Smooth muscle cell (in vitro differentiated cells): ENCODE results near the gene MTCP1. TPM values are rescaled to one million over a fixed set of nuclear protein-coding genes. Genes with fewer than 3 reads are reported as not detected.

Experiments
- DNase-seq: peaks from one replicate; lab custom pipeline; 2025; ENCODE audit not compliant: unreplicated experiment; lab: John Stamatoyannopoulos, UW
- H2AFZ ChIP-seq: fragments of 200-600 bp; sonication (generic); 2 replicates; pipeline ENCODE4 v1.6.0; 2016; ENCODE audit warnings: antibody characterized with exemption, low read depth, mild to moderate bottlenecking
- H3F3A ChIP-seq: fragments of 200-600 bp; sonication (generic); 2 replicates; pipeline ENCODE4 v1.6.0; 2017; ENCODE audit warnings: antibody characterized with exemption, low read depth
- H3K27ac ChIP-seq: fragments of 200-600 bp; sonication (generic); 2 replicates; pipeline ENCODE4 v1.5.1; 2016; ENCODE audit warnings: low read depth, mild to moderate bottlenecking
- H3K27me3 ChIP-seq: fragments of 200-600 bp; sonication (generic); 2 replicates; pipeline ENCODE4 v1.6.1; 2016; ENCODE audit warnings: low read depth, mild to moderate bottlenecking
- H3K36me3 ChIP-seq: fragments of 200-600 bp; sonication (generic); 2 replicates; pipeline ENCODE4 v1.5.1; 2016; ENCODE audit warnings: low read depth
- H3K4me1 ChIP-seq: fragments of 200-600 bp; sonication (generic); 2 replicates; pipeline ENCODE4 v1.5.1; 2016; ENCODE audit warnings: low read depth
- H3K4me2 ChIP-seq: fragments of 200-600 bp; sonication (generic); 2 replicates; pipeline ENCODE4 v1.6.0; 2016; ENCODE audit warnings: mild to moderate bottlenecking
- H3K4me3 ChIP-seq: fragments of 200-600 bp; sonication (generic); 2 replicates; pipeline ENCODE4 v1.5.1; 2016; ENCODE audit warnings: mild to moderate bottlenecking
- H3K79me2 ChIP-seq: fragments of 200-600 bp; sonication (generic); 2 replicates; pipeline ENCODE4 v1.6.0; 2016; ENCODE audit warnings: low read depth, mild to moderate bottlenecking
- H3K9ac ChIP-seq: fragments of 200-600 bp; sonication (generic); 2 replicates; pipeline ENCODE4 v1.6.0; 2016; ENCODE audit warnings: low read depth
- H3K9me3 ChIP-seq: fragments of 200-600 bp; sonication (generic); replicated peaks from 2 replicates; pipeline ENCODE4 v1.5.1; 2016; ENCODE audit warnings: low read depth
- H4K20me1 ChIP-seq: fragments of 200-600 bp; sonication (generic); 2 replicates; pipeline ENCODE4 v1.6.0; 2016; ENCODE audit warnings: low read depth
- WGBS: methylation state at CpG from one replicate; pipeline ENCODE4 v1.1.7; 2016; ENCODE audit warnings: low lambda C conversion rate; 5-methylcytosine and 5-hydroxymethylcytosine counted together
- polyA plus RNA-seq: library from polyadenylated mRNA; unstranded; fragments of >200 nt; fragmentation: Nextera tagmentation; extraction: Ambion mirVana; gene quantifications from 2 replicates; pipeline ENCODE4 v1.2.1, GENCODE V29; 2016
- total RNA-seq: library from RNA; depleted of rRNA; stranded (reverse); fragments of >200 nt; gene quantifications from 2 replicates; pipeline ENCODE4 v1.2.3, GENCODE V29; 2014
- TF ChIP-seq, protein P1 (sequence below): fragments of 200-600 bp; sonication (generic); IDR thresholded peaks from 2 replicates; pipeline ENCODE4 v1.5.1; 2017; ENCODE audit warnings: borderline replicate concordance, mild to moderate bottlenecking, antibody characterized with exemption; ENCODE audit not compliant: insufficient read depth, poor library complexity, severe bottlenecking

MTCP1 gene
- total and polyA plus RNA-seq, 2 experiments from 2014 or later: 0.40 to 20.2 TPM

DNA sequence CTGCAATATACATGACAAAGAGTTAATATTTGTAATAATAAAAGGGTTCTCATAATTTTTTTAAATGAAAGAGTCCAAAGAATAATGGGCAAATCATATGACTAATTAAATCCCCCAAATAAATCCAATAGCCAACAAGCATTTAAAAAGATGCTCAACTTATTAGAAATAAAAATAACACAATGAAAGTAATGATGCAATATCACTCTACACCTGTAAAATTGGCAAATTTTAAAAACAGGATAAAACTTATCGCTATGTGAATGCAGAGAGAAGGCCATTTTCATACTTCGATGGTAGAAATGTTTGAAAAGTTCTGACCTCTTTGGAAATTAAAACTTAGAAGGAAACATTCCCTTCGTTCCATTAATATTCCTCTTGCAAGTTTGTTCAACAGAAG lies 50.3 kb downstream of the MTCP1 start:
- no peak overlapping the region for H3K9ac ChIP-seq
- H3K4me2 ChIP-seq: no peak overlapping the region
- H3K4me3 ChIP-seq: no peak overlapping the region
- TF ChIP-seq, protein P1, sequence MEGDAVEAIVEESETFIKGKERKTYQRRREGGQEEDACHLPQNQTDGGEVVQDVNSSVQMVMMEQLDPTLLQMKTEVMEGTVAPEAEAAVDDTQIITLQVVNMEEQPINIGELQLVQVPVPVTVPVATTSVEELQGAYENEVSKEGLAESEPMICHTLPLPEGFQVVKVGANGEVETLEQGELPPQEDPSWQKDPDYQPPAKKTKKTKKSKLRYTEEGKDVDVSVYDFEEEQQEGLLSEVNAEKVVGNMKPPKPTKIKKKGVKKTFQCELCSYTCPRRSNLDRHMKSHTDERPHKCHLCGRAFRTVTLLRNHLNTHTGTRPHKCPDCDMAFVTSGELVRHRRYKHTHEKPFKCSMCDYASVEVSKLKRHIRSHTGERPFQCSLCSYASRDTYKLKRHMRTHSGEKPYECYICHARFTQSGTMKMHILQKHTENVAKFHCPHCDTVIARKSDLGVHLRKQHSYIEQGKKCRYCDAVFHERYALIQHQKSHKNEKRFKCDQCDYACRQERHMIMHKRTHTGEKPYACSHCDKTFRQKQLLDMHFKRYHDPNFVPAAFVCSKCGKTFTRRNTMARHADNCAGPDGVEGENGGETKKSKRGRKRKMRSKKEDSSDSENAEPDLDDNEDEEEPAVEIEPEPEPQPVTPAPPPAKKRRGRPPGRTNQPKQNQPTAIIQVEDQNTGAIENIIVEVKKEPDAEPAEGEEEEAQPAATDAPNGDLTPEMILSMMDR: no peak
- no peaks in the 10 kb centered on the region for H3K27me3 ChIP-seq
- H3K4me1 ChIP-seq: no peaks in the 10 kb centered on the region
- H3K36me3 ChIP-seq: no peaks in the 10 kb centered on the region
- WGBS: 70% methylated on average over 3 of the region's 3 CpGs
- no peaks in the 10 kb centered on the region for H3K9me3 ChIP-seq
- DNase-seq: no peak
- no peak overlapping the region for H2AFZ ChIP-seq
- H4K20me1 ChIP-seq: no peaks in the 10 kb centered on the region
- H3K27ac ChIP-seq: no peak overlapping the region
- H3F3A ChIP-seq: no peaks in the 10 kb centered on the region
- no peaks in the 10 kb centered on the region for H3K79me2 ChIP-seq

Other genes starting within 250 kb of the MTCP1 start
- gene SMIM9, start 236.5 kb downstream of the MTCP1 start, total RNA-seq: not detected in 2 replicates
- not detected in 2 replicates for gene SMIM9, start 236.5 kb downstream of the MTCP1 start, polyA plus RNA-seq
- 4.8 and 7.5 TPM in 2 replicates for gene F8A1, start 184.8 kb downstream of the MTCP1 start, total RNA-seq
- 38.2 and 49.6 TPM in 2 replicates for gene F8A1, start 184.8 kb downstream of the MTCP1 start, polyA plus RNA-seq
- 2.2 and 3.3 TPM in 2 replicates for gene F8, start 48.4 kb downstream of the MTCP1 start, total RNA-seq
- gene F8, start 48.4 kb downstream of the MTCP1 start, polyA plus RNA-seq: 0.79 and 1.9 TPM in 2 replicates
- gene FUNDC2, start 44.3 kb downstream of the MTCP1 start, total RNA-seq: 38.3 and 52.3 TPM in 2 replicates
- 98.2 and 103 TPM in 2 replicates for gene FUNDC2, start 44.3 kb downstream of the MTCP1 start, polyA plus RNA-seq
- gene CMC4, start within 50 bp of the MTCP1 start, total RNA-seq: 14.4 and 24.5 TPM in 2 replicates
- 14.3 and 21.2 TPM in 2 replicates for gene CMC4, start within 50 bp of the MTCP1 start, polyA plus RNA-seq
- 9.6 and 10.6 TPM in 2 replicates for gene BRCC3, start 372 bp upstream of the MTCP1 start, total RNA-seq
- 13.4 and 14.4 TPM in 2 replicates for gene BRCC3, start 372 bp upstream of the MTCP1 start, polyA plus RNA-seq
- 70.6 and 83.0 TPM in 2 replicates for gene VBP1, start 145.3 kb upstream of the MTCP1 start, total RNA-seq
- 55.8 and 63.3 TPM in 2 replicates for gene VBP1, start 145.3 kb upstream of the MTCP1 start, polyA plus RNA-seq
- gene RAB39B, start 193.4 kb upstream of the MTCP1 start, total RNA-seq: 0.04 TPM in 1 of 2 replicates, not detected in the other
- not detected in 2 replicates for gene RAB39B, start 193.4 kb upstream of the MTCP1 start, polyA plus RNA-seq